ENCODE data around the gene HTR3A.

Gene HTR3A

DNA sequence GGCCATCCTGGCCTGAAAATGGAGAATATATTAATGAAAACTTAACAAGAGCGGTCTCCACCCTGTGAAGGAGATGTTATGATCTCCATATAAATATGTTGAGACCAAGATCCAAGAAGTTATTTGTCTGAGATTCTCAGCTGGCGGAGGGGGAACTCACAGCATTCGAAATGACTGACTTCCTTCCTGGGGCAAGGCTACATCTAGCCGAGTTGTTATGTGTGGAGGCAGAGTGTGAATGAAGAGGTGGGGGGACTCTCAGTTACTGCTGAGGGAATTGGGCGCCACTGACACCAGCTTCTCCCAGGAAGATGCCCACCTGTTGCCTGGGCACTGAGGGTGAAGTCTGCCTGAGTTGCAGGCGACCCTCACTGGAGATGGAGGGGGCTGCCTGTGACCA lies 5.9 kb downstream of the HTR3A start:
- no peak for DNase-seq

- DNase-seq, result no peak
Observed at GRCh38 chr11:113982306-113982705, 7.4 kb downstream of the HTR3A start.

DNA sequence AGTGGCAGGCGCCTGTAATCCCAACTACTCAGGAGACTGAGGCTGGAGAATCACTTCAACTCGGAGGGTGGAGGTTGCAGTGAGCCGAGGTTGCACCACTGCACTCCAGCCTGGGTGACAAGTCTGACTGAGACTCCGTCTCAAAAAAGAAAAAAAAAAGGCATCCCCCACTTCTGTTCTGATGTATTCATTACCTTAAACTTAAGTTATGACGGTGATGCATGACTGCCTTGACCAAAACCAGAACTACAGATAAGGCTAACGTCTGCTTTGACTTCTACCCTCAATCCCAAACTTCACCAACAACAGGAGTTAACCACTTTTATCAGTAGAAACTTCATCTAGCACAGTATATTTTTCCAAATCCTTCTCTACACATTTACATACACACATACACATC lies 9.9 kb downstream of the HTR3A start:
- no peak for DNase-seq

DNA sequence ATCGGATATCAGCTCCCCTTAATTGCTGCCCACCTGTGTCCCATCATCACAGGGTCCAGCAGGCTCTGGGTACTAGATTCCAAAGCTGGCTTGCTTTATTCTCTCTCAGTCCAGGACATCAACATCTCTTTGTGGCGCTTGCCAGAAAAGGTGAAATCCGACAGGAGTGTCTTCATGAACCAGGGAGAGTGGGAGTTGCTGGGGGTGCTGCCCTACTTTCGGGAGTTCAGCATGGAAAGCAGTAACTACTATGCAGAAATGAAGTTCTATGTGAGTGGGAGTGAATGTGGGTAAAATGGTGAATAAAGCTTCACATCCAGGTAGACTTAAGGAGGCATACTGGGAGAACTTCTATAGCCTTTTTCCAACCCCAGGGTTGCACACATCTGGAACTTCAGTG lies 11.0 kb downstream of the HTR3A start:
- DNase-seq, result no peak

DNA sequence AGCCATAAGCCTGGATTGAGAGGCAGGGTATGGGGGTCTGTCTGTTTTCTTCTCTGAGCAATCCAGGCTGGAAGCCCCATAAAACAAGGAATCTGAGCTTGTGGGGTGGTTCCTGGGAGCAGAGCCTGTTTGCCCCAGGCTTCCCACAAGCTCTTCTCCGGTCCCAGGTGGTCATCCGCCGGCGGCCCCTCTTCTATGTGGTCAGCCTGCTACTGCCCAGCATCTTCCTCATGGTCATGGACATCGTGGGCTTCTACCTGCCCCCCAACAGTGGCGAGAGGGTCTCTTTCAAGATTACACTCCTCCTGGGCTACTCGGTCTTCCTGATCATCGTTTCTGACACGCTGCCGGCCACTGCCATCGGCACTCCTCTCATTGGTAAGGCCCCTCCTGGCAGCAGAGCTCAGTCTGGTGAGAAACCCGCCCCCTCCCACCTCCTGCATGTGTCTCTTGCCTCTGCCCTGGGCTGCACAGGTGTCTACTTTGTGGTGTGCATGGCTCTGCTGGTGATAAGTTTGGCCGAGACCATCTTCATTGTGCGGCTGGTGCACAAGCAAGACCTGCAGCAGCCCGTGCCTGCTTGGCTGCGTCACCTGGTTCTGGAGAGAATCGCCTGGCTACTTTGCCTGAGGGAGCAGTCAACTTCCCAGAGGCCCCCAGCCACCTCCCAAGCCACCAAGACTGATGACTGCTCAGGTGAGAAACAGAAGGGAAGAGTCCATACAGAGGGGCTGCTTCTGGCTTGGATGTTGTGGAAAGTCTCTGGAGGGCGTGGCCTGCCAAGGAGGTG lies 11.6 kb downstream of the HTR3A start:
- no peak for DNase-seq

- no peak for DNase-seq
Observed at GRCh38 chr11:113989381-113989780, 14.5 kb downstream of the HTR3A start.

- DNase-seq, result no peak
Observed at GRCh38 chr11:113989916-113990315, 15.0 kb downstream of the HTR3A start.

DNA sequence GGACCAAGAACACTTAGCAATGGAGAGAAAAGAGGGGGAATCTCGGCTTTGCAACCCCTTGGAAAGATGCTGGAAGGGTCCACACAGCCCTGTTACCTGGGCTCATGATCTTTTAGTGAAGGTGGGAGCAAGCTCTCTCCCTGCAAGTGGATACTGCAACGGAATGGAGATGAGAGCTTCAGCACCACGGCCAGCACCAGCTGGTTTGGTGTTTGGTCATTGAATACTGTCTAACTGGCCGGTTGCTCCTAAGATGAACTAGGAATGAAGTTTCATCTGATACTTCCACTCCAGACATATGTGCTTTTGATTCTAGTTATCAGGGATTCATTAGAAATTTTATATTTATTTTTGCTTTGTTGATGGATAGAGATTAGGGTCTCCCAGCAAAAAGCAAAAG lies 16.3 kb downstream of the HTR3A start:
- DNase-seq, result no peak

DNA sequence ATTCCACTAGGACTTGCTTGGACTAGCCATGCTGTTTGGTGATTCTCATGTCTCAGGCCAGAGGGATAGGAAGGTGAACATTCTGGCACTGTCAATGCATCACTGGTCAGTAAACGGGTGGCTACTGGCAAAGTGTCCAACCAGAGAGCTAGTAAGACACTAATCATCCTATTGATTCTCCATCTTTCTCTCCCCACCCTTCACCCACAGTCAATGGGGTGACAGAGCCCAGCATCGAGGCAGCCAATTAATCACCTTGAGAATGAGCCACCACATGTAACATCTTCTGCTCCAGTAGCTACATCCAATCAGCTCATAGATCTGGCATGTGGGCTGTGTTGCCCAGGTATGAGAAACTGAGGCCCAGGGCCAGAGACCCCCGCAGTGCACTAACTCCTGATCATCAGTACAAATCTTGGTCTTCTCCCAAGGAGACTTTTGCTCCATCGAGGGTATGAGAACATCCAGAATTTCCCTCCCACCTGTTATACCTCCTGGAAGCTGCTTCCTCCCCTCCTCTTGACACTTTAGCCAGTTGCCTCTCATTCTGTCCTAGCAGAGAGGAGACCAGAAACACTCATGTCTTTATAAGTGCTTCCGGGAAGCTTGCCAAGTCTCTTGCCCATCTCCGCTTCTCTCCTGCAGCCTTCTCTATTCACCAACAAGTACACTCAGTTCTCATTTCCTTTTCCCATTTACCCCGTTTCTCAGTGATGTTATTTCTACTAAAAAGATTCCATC lies 17.0 kb downstream of the HTR3A start:
- DNase-seq, result no peak

DNA sequence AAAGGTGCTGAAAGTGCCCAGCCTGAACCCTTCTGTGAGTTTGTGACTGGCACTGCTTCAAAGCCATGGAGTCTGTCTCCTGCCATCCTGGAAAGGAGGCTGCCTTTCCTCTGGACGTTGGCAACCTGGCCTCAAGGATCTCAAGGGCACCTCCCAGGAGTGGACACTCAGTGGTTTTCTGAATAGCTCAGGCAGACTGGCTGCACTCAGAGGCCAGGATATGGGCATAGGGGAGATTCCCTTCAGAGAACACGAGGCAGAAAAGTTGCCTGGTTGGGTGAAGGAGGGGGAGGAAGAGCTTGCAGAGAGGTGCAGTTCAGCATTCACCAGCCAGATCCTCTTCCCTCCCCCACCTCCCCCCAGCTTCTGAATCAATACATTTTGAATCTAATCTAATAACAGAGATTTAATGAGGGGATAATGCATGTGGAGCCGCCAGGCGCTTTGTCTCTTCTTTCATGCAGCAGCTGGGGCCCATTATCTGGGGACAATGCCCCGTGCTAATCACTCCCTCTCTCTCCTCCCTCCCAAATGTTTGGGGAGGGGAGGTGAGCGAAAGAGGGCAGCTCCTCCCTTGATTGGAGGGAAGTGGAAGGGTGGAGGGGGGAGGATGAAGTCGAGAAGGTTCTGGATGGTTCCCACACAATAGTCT lies 17.7 kb downstream of the HTR3A start:
- no peak for DNase-seq

DNA sequence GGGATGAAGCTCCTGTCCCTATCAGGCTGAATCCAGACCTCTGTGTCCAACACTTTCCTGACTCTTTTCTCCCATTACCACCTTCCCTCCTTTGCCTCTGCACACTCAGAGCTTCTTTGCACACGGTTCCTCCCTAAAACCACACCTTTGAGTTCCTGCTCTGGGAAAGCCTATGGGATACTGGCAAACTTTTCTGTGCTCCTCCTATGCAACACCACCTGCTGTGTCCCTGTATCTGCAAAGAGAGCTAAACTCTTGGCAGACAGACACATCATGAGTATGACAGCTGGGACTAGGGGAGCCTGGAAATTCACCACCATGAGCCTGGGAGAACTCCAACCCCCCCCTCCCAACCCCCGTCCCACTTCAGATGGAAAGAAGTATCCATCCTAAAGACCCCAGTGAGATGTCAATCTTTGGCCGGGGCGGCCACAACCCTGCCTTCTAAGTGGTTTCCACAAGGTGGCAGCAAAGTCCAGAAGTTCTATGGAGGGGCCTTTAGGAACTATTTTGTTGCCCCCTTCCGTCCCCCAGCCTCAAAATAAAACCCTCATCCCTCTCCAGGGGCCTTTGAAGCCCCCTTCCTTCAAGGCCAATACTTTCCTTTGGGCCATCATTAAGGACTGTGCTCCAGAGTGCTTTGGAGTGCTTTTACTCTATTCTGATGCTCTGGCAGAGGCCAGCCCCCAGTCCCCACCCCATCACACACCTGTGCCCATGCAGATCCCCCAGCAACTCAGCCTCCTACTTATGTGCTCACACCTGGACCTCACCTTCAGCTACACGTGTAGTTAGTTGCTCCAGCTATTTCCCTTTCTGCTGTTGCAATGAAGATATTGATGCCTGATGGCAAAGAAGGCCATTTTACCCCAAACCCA lies 19.4 kb downstream of the HTR3A start:
- DNase-seq, result peak; percentile 17 to 41

- DNase-seq, result no peak
Observed at GRCh38 chr11:113997473-113997872, 22.6 kb downstream of the HTR3A start.

DNA sequence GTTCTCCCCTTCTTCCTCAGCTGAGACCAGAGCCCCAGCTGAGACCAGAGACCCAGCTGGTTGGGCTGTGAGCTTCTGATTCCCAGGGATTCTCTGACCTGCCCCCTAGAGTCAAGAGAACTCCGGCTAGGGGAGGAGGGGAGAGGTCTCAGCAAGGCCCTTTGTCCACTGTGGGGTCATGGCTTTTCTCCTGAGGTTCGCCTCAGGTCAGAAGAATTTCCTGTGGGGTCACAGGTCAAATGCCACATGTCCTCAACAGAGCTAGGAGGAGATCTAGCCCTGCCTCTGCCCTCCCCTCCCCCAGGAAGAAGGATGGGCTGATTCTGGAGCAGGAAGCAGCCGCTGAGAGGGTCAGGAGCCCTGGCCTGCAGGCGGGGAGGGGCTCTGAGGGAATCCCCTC lies 23.7 kb downstream of the HTR3A start:
- DNase-seq, result no peak

DNA sequence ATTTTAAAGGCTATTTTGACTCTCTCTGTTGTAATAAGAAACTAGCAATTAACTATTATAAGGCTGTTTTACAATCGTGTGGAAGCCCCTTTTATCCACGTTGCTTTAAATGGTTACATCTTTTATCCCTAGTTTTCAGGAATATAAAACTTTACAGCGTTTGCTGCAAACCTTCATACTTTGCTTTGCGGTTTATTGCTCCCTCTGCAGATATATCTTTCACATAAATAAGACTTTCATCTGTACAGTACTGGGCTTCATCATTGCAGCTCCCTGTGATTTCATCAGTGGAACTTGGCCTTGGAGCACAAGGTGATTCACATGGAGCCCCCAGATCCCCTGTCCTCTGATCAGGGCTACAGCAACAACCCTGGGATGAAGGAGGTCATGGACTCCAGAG lies 25.6 kb downstream of the HTR3A start:
- DNase-seq, result no peak

GRCh38 chr11:114001416-114001815 lies 26.5 kb downstream of the HTR3A start:
- no peak for DNase-seq

DNA sequence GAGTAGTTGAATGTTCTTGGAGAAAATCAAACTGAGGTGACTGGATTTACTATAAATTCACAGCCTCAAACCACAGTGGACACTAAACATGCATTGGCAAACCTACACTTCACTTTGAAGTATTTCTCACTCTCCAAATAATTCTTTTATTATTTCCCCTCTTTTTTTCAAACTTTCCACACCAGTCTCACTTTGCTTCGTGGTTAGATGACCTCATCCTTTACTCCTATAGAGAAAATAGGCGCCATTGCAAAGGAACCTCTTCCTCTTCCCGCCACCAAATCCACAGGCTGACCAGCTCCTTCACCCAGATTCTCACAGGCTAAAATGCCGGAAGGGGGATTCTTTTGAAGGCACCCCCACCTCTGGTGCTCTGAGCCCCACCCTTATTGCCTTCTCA lies 33.4 kb downstream of the HTR3A start:
- DNase-seq, result no peak

GRCh38 chr11:114010931-114011330 lies 36.0 kb downstream of the HTR3A start:
- no peak for DNase-seq

DNA sequence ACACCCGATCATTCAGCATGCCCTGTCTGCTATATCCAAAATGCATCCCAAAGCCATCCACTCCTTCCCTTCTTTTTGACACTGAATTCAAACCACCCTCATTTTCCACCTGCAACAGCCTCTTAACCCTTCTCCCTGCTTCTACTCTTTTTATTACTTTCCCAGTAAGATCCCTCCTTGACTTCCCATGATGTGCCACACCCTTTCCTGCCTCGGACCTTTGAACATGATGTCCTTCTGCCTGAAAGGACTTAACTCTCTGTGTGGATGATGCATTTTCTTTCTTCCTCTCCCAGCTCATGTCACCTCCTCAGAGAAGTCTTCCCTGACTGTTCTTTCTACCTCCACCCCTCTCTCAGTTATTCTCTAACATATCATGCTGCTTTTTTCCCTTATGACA lies 36.5 kb downstream of the HTR3A start:
- no peak for DNase-seq

- DNase-seq, result no peak
Observed at GRCh38 chr11:114015117-114015516, 40.2 kb downstream of the HTR3A start.

- DNase-seq, result no peak
Observed at GRCh38 chr11:114016986-114017385, 42.1 kb downstream of the HTR3A start.

DNA sequence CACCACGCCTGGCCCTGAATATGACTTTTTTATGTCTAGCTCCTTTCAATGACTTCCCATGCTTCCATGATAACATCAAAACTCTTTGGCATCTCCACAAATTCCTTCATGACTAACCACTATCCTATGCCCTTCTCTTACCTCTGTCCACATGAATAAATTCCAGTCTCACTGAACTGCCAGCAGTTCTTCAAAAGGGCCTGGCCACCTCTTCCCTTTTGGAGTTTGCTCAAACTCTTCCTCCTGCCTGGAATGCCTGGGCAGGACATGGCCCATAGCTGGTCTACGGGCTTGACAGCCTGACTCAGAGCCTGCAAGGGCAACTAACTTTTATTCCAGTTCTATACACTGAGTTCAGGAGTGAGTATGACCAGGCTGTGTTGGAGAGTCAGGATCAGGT lies 42.8 kb downstream of the HTR3A start:
- no peak for DNase-seq

DNA sequence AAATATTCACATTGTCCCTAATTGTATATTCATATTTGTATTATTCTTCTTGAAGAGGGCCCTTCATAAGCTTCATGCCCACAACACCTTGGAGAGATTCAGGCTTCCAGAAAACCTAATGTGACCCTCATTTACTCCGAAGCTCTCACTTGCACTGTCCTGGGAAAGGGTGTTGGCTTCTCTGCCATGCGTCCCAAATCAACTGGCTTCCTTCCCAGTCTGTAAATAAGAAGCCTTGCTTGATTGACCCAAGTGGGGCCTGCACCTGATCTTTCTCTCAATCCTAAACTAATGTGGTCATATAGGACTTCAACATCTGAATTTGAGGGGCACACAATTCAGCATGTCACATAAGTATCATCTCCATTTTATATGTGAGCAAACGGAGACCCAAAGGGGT lies 44.1 kb downstream of the HTR3A start:
- no peak for DNase-seq

DNA sequence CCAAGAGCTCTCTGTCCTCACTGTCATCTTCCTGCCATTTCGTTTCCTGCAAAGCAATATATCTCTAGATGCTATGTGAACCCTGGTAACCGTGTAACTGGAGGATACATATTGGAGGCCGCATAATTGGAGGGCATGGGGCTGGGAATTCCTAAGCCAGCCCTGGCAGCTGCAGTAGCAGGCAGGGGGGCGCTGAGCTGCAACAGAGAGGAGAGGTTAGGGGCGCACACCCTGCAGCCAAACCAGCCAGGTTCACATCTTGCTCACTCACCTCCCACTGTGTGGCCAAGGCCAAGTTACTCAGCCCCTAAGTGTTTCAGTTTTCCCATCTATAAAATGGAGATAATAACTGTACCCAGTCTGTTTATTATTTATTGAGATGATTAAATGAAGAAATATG lies 44.7 kb downstream of the HTR3A start:
- no peak for DNase-seq
